Measurements from ENCODE around the gene LSAMP. TPM values are rescaled to one million over a fixed set of nuclear protein-coding genes. Genes with fewer than 3 reads are reported as not detected.

Gene LSAMP
- total and polyA plus RNA-seq, 9 of the 15 experiments (the other 6 are each of a cell fraction or from before 2014, with no cell fraction given): 0.09 to 0.11 TPM; not detected in 7

GRCh38 chr3:115915061-115915460 lies 530.2 kb downstream of the LSAMP start:
- H3K79me2 ChIP-seq (ENCODE audit: control insufficient read depth, insufficient read depth, low read length): no peaks in the 10 kb centered on the region
- POLR2A ChIA-PET: no interaction called here
- DNase-seq (ENCODE audit: extremely low read depth in 1 of 4, low spot score in 3 of 4) (no peak), FAIRE-seq (no peak), ATAC-seq (no peak)
- no peaks in the 10 kb centered on the region for H3K27me3 ChIP-seq (ENCODE audit: control insufficient read depth in 2 of 2, insufficient read depth in 2 of 2, low read length in 2 of 2)
- no peak overlapping the region for H3K27ac ChIP-seq (ENCODE audit: extremely low read depth, low read depth, low read length)
- H3K4me2 ChIP-seq (ENCODE audit: insufficient read depth, low read length): no peak overlapping the region
- no peaks in the 10 kb centered on the region for H3K4me1 ChIP-seq (replicated peaks in 1 of 2; ENCODE audit: control insufficient read depth in 2 of 2, insufficient read depth in 2 of 2, low read length in 2 of 2)
- intact Hi-C loops (cut with micrococcal nuclease) (no loop called here), in situ Hi-C loops (cut with MboI) (no loop called here)
- BruUV-seq (replicated peaks): no TSS peak
- TF ChIP-seq HOMEZ (CRISPR knock-in tag; IDR thresholded peaks at IDR 0.05) (no peak), CEBPG (CRISPR knock-in tag; IDR thresholded peaks at IDR 0.05) (no peak), CEBPG (tag; conservative IDR thresholded peaks at IDR 0.05 in 1 of 2, IDR thresholded peaks at IDR 0.05 in 1 of 2) (peak in 1 of 2 experiments; percentile 32; a peak in 1 of 4 replicates)
- WGBS (ENCODE audit: insufficient coverage, low coverage, missing lambda C conversion rate): 0% methylated on average over 1 of the region's 1 CpG
- no peaks in the 10 kb centered on the region for H3K9me3 ChIP-seq (replicated peaks; ENCODE audit: control insufficient read depth, insufficient read depth, low read depth, low read length)
- CTCF ChIA-PET (ENCODE audit: low intra/inter-chr PET ratio): no interaction called here
- H3K9ac ChIP-seq (ENCODE audit: insufficient read depth in 1 of 2, low read depth in 2 of 2, low read length in 2 of 2): no peak overlapping the region
- no peaks in the 10 kb centered on the region for H3K9me1 ChIP-seq (ENCODE audit: control insufficient read depth, insufficient read depth, low read length)
- no peak overlapping the region for H2AFZ ChIP-seq (ENCODE audit: low read depth, low read length)
- H3K4me3 ChIP-seq: no peak overlapping the region
- no peaks in the 10 kb centered on the region for H4K20me1 ChIP-seq (replicated peaks; ENCODE audit: control insufficient read depth, insufficient read depth, low read length)
- no peaks in the 10 kb centered on the region for H3K36me3 ChIP-seq (ENCODE audit: control insufficient read depth, insufficient read depth, low read length)

- TF ChIP-seq TEAD2 (tag; IDR thresholded peaks at IDR 0.05): peak; percentile 61; the same call in 1 of the 2 replicates
- TF ChIP-seq ZNF3 (CRISPR knock-in tag; IDR thresholded peaks at IDR 0.05): no peak
- peak; percentile 59; the same call in 1 of the 2 replicates for TF ChIP-seq TEAD4 (IDR thresholded peaks at IDR 0.05; ENCODE audit: low read length)
- TF ChIP-seq TEAD4 (CRISPR knock-in tag; IDR thresholded peaks at IDR 0.05; ENCODE audit: borderline replicate concordance): no peak
- TF ChIP-seq TEAD1 (CRISPR knock-in tag; IDR thresholded peaks at IDR 0.05): peak in 1 of 2 experiments; percentile 92; a peak in 2 of 4 replicates
- TF ChIP-seq ZNF384 (IDR thresholded peaks at IDR 0.05; ENCODE audit: low read depth, low read length): 0 out of 2 replicates have a peak, but pooled peaks have one; percentile 25
- peak in 2 of 3 experiments; percentile 40 to 48; a peak in 4 of 6 replicates for TF ChIP-seq CTCF (IDR thresholded peaks at IDR 0.05 in 2 of 3, conservative IDR thresholded peaks at IDR 0.05 in 1 of 3; ENCODE audit: insufficient read depth in 2 of 3, low read depth in 1 of 3, low read length in 3 of 3)
- in situ Hi-C loops (cut with MboI) (no loop called here), intact Hi-C loops (cut with micrococcal nuclease) (no loop called here)
- DNase-seq (ENCODE audit: extremely low read depth in 1 of 4, low spot score in 3 of 4) (peak in 1 of 4 experiments; percentile 5), FAIRE-seq (peak; percentile 6), ATAC-seq (peak; percentile 52; the same call in 2 of the 3 replicates)
- no peaks in the 10 kb centered on the region for H3K4me1 ChIP-seq (replicated peaks in 1 of 2; ENCODE audit: control insufficient read depth in 2 of 2, insufficient read depth in 2 of 2, low read length in 2 of 2)
- no peaks in the 10 kb centered on the region for H3K27me3 ChIP-seq (ENCODE audit: control insufficient read depth in 2 of 2, insufficient read depth in 2 of 2, low read length in 2 of 2)
- no peak overlapping the region for H3K4me2 ChIP-seq (ENCODE audit: insufficient read depth, low read length)
- H3K36me3 ChIP-seq (ENCODE audit: control insufficient read depth, insufficient read depth, low read length): no peaks in the 10 kb centered on the region
- no TSS peak for BruUV-seq (replicated peaks)
- H3K9ac ChIP-seq (ENCODE audit: insufficient read depth in 1 of 2, low read depth in 2 of 2, low read length in 2 of 2): no peak overlapping the region
- H3K9me1 ChIP-seq (ENCODE audit: control insufficient read depth, insufficient read depth, low read length): no peaks in the 10 kb centered on the region
- CTCF ChIA-PET (ENCODE audit: low intra/inter-chr PET ratio): no interaction called here
- H3K4me3 ChIP-seq: no peak overlapping the region
- WGBS (ENCODE audit: insufficient coverage, low coverage, missing lambda C conversion rate): 11% methylated on average over 4 of the region's 4 CpGs
- no peak overlapping the region for H3K27ac ChIP-seq (ENCODE audit: extremely low read depth, low read depth, low read length)
- H3K9me3 ChIP-seq (replicated peaks; ENCODE audit: control insufficient read depth, insufficient read depth, low read depth, low read length): no peaks in the 10 kb centered on the region
- no peak overlapping the region for H2AFZ ChIP-seq (ENCODE audit: low read depth, low read length)
- no peaks in the 10 kb centered on the region for H4K20me1 ChIP-seq (replicated peaks; ENCODE audit: control insufficient read depth, insufficient read depth, low read length)
- no peaks in the 10 kb centered on the region for H3K79me2 ChIP-seq (ENCODE audit: control insufficient read depth, insufficient read depth, low read length)
- POLR2A ChIA-PET: no interaction called here
Measured at GRCh38 chr3:115913069-115913686, 532.1 kb downstream of the LSAMP start.
